HG03575 (cell line): ENCODE measurements around the gene GCH1.
"Not testable (repeated sequence)": the region's sequence is repeated elsewhere in the genome, so short reads cannot be mapped to it uniquely, and the experiment has no call there.

Source experiments
- ATAC-seq: cut with Tn5 transposase; IDR thresholded peaks from one replicate; pipeline ENCODE4 v1.9.1; 2021; ENCODE audit not compliant: unreplicated experiment, insufficient number of reproducible peaks, low FRiP score; ENCODE audit errors: extremely low read depth

Gene GCH1

DNA sequence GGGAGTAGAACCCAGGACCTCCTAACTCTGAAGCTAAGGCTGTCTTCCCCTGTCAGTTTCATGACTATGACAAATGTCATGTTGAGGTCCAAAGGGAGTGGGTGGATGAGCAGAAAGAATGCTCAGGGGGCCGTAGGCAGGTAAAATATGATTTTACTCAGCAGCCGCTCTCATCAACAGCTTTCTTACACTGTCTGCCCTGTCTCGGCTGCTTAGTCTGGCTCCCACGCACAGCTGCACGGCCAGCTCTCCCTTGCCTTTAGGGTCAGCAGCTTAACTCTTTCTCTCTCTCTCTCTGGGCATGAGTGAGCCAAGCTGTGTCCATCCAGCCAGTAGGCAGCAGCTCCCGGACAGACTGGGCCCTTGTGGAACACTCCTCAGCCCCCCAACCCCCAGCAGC is 95.2 kb downstream of the GCH1 start:
- ATAC-seq: no peak

DNA sequence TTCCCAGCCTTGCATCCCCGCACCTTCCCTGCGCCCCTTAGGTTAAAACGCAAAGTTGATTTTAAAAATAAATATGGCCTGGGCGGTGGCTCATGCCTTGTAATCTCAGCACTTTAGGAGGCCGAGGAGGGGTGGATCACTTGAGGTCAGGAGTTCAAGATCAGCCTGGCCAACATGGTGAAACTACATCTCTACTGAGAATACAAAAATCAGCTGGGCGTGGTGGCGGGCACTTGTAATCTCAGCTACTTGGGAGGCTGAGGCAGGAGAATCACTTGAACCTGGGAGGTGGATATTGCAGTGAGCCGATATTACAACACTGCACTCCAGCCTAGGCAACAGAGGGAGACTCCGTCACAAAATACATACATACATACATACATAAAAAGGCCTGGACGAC is 96.0 kb downstream of the GCH1 start:
- no peak for ATAC-seq

DNA sequence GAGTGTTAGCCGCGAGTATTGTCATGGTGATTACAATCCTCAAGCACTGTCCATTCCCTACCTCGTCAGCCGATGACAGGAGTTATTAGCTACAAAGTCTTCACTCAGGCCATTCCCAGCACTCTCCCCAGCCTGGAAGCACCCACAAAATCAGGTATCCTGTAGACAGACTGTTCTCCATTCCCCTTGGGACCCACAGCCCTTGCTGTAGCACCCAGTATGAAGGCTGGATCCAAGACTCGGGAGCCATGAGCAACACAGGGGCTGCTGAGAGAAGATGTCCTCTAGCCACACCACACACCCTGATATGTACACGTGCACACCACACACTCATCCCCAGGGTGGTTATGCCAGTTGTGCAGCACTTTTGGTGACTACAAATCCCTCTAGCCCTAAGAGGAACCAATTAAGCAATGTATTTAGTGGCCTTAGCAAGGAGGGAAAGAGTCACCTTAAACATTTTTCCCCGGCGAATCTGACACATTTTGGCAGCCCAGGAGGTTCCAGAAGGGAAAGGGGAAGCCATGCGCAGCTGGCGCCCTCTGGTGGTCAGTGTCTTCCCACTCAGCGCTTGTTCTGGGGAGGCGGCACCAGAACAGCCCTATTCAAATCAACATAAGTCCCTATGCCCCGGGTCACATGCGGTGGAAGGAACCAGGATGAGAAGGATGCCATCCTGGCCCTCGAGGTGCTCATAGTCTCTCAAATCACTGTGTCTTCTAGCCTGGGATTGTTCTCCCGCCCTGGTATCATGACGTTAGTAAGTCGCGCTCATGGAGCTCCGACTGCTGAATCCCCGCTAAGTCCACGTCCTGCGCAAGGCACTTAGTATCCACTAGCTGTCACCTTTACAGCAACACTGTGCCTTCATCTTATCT is 96.9 kb downstream of the GCH1 start:
- no peak for ATAC-seq

GRCh38 chr14:54805070-54805444 is 97.6 kb downstream of the GCH1 start:
- no peak for ATAC-seq

- no peak for ATAC-seq
Measured at GRCh38 chr14:54804538-54805041, 98.0 kb downstream of the GCH1 start.

DNA sequence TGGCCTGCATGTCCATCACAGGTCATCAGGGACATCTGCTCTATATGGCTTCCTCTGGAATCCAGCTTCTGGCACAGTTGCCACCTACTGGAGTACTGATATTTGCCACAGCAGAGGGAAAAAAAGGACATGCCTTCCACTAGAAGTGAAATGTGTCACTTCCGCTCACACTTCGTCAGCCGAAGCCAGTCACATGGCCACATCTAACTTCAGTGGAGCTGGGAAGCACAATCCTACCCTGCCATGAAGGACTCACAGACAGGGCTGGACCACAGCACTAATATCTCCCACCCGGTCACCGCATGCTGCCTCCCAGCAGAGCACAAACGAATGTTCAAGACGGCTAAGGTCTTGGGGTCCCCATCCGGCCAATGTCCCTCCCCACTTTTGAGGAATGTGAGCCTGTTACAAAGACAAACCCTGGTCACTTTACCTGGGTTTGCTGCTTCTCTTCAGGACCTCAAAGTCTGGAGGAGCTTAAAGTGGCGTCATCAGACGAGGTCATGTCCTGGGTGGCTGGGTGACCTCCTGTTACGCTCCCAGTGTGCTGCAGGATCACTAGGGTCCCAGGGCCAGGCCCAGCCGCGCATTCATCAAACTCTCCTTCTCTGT is 98.6 kb downstream of the GCH1 start:
- ATAC-seq: no peak

DNA sequence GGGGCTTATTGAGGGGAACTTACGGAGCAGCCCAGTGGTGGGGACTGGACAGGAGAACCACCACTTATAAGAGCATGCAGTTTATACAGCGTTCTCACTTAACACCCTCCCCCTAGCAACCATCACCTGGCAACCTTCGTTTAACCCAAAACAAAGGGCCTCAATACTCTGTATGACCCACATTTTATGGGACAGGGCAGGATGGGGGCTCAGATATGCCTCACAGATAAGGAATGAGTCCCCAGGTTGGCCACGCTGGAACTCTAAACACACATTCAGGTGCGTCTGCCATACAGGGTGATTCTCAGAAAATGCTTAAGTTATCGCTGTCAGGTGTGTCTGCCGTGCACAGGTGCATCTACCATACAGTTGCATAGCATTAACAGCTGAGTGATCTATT is 99.2 kb downstream of the GCH1 start:
- ATAC-seq: no peak

GRCh38 chr14:54801482-54801881 is 101.1 kb downstream of the GCH1 start:
- not testable (repeated sequence) for ATAC-seq

DNA sequence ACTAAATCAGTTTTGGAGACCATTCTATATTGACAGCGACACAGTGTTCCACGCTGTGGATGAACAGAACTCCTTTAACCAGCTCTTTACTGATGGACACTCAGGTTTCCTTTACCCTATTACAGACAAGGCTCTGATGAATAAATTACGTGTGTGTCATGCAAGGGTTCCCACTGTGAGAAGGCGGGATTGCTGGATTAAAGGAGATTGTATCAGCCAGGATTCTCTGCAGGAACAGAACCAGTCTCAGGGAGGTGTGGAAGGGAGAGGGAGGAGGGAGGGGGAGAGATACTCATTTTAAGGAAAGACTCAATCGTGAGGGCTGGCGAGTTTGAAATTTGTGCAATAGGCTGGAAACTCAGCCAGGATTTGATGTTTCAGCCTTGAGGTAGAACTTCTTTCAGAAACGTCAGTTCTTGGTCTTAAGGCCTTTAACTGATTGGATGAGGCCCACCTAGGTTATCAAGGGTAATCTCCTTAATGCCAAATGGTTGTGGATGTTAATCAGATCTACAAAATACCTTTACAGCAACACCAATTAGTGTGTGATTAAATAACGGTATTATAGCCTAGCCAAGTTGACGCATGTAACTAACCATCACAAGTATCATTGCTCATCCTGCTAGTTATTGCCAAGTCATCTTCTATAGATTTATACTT is 104.0 kb downstream of the GCH1 start:
- ATAC-seq: no peak

GRCh38 chr14:54797986-54798385 is 104.6 kb downstream of the GCH1 start:
- no peak for ATAC-seq

- no peak for ATAC-seq
Measured at GRCh38 chr14:54797556-54797955, 105.1 kb downstream of the GCH1 start.

GRCh38 chr14:54796961-54797360 is 105.7 kb downstream of the GCH1 start:
- ATAC-seq: no peak

DNA sequence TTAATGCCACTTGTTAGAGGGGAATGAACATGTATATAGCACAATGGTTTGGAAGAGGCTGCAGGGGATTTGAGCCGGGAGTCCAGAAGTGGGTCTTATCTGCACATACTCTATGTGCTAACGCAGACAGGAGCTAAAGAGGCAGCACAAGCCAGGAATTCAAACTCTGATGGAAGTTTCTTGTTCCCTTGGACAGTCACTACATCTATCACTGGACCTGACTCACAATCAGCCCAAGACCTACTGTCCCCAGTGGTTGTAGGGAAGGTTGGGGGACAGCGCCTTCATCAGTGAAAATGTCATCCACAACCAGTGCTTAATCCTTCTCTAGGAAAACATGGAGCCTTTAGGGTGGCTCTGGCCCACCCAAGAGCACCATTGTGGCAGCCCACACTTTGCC is 107.8 kb downstream of the GCH1 start:
- ATAC-seq: no peak

- no peak for ATAC-seq
Measured at GRCh38 chr14:54794159-54794558, 108.5 kb downstream of the GCH1 start.

DNA sequence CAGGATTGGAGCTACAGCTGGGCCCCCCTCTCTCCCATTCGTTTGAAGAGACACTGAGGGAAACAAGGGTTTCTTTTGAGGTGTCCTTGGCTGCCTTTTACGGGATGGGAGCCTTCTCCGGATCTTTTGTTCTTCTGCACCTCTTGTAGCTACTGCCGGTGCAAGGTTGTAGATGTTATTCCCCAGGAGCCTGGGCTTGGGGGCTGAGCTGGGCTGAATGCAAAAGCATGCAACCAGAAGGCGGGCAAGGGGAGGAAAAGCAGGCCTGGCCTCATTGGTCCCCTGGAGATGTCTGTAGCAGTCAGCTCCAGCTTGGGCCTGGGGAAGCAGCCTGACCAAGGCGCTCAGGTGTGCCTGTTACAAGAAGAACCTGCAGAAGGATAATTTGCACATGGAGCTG is 110.3 kb downstream of the GCH1 start:
- no peak for ATAC-seq
